Activated T-helper 1 cell treated with anti-CD3 and anti-CD28 coated beads, Interleukin-12 subunit alpha, Interleukin-12 subunit beta, Interleukin-2, Interleukin-4 antibody, amounts not matched to agents 30 ng/mL and 10 ng/mL and 1 ng/mL, durations not matched to agents 14 hours and 24 hours and 36 hours (primary cell): ENCODE data around the gene ALG1. TPM values are rescaled to one million over a fixed set of nuclear protein-coding genes. Genes with fewer than 3 reads are reported as not detected.
"Not testable (repeated sequence)": the region's sequence is repeated elsewhere in the genome, so short reads cannot be mapped to it uniquely, and the experiment has no call there.

Experiments used
- DNase-seq: peaks from one replicate; pipeline ENCODE4 v3.0.0; 2021; ENCODE audit warnings: low spot score
- H3K27ac Mint-ChIP-seq: one replicate; pipeline ENCODE4 v1.8.0; 2021; ENCODE audit warnings: mild to moderate bottlenecking, mixed read lengths
- H3K27me3 Mint-ChIP-seq: one replicate; pipeline ENCODE4 v1.8.0; 2022; ENCODE audit warnings: mild to moderate bottlenecking, moderate library complexity, mixed read lengths; ENCODE audit not compliant: insufficient read depth
- H3K36me3 Mint-ChIP-seq: one replicate; pipeline ENCODE4 v1.8.0; 2021; ENCODE audit warnings: low read depth, mixed read lengths
- H3K4me1 Mint-ChIP-seq: one replicate; pipeline ENCODE4 v1.8.0; 2021; ENCODE audit warnings: low read depth, mixed read lengths
- H3K4me3 Mint-ChIP-seq: one replicate; pipeline ENCODE4 v1.8.0; 2021; ENCODE audit warnings: mild to moderate bottlenecking, moderate library complexity, mixed read lengths
- H3K9me3 Mint-ChIP-seq: one replicate; pipeline ENCODE4 v1.8.0; 2021; ENCODE audit warnings: mixed read lengths
- intact Hi-C: fragments of 100-400 bp; cut with micrococcal nuclease; formaldehyde crosslinking; loops from one replicate; pipeline ENCODE4 v1.15.1; 2024
- total RNA-seq: library from RNA; stranded (reverse); gene quantifications from 2 replicates; pipeline ENCODE4 v1.2.3, GENCODE V29; 2022

ALG1 gene
- total RNA-seq, 1 donor from 2014 or later: 41.4 TPM

DNA sequence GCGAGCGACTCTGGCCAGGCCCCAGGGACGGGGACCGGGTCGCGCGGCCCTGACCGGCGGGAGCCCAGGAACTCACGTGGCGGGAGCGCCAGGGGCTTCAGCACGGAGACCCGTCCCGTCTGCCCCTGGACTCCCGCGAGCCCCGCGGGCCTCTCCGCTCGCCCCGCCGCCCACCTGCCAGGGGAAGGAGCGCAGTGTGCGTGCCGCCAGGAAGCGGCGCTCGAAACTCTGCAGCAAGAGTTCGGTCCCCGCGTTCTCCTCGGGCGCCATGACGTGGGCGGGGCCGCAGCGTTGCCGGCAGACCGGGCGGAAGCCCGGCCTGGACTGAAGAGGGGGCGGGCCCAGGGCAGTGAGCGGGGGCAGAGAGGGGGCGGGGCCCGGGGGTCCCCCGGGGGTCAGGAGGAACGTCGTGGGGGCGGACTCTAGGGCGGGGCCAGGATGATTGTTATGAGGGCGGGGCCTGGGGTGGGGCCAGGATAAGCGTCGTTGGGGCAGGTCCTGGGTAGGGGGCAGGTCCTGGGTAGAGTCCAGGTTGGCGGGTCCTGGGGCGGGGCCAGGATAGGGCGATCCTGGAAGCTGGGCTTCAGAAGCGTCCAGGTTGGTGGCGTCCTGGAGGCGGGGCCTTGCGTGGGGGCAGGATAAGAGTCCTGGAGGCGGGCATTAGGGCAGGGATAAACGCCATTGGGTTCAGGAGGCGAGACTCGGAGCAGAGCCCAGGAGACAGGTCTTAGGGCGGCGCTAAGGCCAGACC is 26.0 kb downstream of the ALG1 start, which contains the start of gene EEF2KMT:
TSS of gene EEF2KMT (minus strand) at position 326 of the 751 bp plus-strand sequence. CDS start at position 270, 56 bp downstream.
- H3K27ac Mint-ChIP-seq: peak within 1 kb of the TSS; percentile 89
- H3K4me1 Mint-ChIP-seq: peaks cover 17% of the 10 kb centered on the region
- H3K9me3 Mint-ChIP-seq, H3K36me3 Mint-ChIP-seq: not testable (repeated sequence)
- H3K4me3 Mint-ChIP-seq: peak within 1 kb of the TSS; percentile 92
- H3K27me3 Mint-ChIP-seq: peaks cover 13% of the 10 kb centered on the region
- DNase-seq: peak; percentile 94
- intact Hi-C loops: loop anchor here (1.0 to 5.0 kb wide), 6 partner anchors 26 to 405 kb away; partner anchors contain the start of genes ALG1, NUDT16L1, ROGDI and SEC14L5

DNA sequence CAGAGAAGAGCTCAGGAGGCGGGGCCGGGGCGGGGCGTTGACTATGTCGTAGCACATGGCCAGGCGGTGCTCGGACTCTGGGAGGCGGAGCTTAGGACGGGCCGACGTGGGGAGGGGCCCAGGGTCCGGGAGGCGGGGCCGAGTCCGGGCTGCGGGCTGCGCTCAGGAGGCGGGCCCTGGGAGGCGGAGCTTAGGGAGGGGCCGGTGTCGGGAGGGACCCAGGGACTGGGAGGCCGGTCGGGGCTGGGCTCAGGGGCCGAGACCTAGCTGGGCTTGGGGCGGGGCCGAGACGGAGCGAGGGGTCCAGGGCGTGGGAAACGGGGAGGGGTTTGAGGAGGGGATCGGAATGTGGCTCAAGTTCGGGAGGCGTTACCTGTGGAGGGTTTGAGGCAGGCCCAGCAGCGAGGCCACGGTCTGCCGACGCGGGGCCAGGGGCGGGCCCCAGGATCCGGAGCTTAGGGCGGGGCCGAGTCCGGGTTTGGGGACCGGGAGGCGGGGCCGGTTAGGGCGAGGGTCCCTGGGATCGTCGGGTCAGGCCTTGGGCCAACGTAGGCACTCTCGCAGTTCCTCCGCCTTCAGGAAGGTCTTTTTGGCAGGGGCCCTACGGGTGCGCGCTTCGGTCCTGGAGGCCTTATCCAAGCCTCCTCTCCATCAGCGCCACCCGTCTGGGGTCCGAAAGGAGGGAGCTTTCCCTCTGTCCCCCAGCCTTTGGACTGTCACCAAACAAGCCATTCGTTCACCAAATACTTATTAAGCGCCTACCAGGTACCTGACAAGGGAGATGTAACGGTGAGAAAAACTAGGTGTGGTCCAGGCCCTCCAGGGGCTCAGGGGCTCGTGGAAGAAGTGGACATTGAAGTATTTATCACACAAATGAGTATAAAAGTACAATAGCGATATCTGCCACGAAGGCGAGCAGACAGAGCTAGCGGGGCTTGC is 26.8 kb downstream of the ALG1 start:
- not testable (repeated sequence) for H3K9me3 Mint-ChIP-seq, H3K36me3 Mint-ChIP-seq
- peaks cover 18% of the 10 kb centered on the region for H3K27me3 Mint-ChIP-seq
- peak; percentile 72 for DNase-seq
- H3K4me3 Mint-ChIP-seq: peak overlapping the region; percentile 92
- H3K4me1 Mint-ChIP-seq: peaks cover 17% of the 10 kb centered on the region
- intact Hi-C loops: loop anchor here (1.0 to 5.0 kb wide), 4 partner anchors 140 to 406 kb away; partner anchors contain the start of genes NUDT16L1, ROGDI, SEC14L5 and ZNF500
- peak overlapping the region; percentile 89 for H3K27ac Mint-ChIP-seq

DNA sequence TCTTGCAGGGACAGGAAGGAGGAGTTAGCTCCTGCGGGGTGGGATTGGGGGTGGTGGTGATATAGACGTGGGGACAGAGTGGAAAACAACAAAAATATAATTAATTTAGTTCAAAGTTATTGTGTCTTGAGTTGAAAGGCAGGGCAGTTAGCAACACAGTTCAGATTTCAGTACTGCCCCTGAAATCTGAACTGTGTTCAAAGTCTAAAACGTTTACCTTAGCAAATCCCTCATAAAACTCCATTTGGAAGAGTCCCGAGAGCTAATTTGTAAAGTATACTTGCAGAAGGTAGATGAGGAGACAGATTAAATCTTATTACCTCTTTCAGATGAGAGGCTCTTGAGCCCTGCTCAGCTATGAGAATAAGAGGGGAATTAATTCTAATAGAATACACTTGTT is 27.5 kb downstream of the ALG1 start:
- not testable (repeated sequence) for DNase-seq, H3K36me3 Mint-ChIP-seq, H3K9me3 Mint-ChIP-seq, H3K27ac Mint-ChIP-seq
- Mint-ChIP-seq H3K4me1 (peaks cover 17% of the 10 kb centered on the region), H3K27me3 (peaks cover 18% of the 10 kb centered on the region), H3K4me3 (peak overlapping the region; percentile 92)
- intact Hi-C loops: loop anchor here (2.0 to 5.0 kb wide), 2 partner anchors 296 to 407 kb away; partner anchors contain the start of genes NUDT16L1 and ROGDI

DNA sequence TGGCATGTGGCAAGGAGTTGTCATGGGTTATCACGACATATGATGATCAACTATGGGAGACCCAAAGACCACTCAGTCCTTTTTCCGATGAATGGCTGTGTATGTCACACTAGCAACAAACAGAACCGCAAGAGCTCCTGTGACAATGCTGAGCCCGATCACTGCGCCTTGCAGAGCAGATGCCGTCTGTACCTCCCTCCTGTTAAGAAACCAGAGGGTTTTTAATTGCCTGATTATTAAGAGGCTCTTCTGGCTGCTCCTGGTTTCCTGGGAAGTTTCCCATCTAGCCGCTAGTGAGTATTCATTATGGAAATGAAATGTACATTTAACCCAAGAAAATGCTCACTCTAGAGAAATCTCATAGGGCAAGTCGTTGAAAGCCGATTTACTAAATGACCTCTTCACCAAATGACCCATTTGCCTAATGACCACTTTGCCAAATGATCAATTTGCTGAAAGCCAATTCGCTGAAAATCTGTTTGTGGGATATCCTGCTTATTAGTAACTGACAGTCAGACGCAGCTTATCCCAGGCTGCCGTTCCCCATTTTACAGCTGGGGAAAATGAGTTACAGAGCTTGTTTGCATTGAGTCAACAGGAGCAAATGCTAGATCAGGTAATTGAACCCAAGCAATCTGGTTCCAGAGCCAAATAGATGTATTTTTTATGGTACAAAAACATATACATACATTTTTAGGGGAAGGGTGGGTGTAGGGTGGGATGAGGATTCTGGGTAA is 31.8 kb downstream of the ALG1 start:
- H3K9me3 Mint-ChIP-seq, H3K4me1 Mint-ChIP-seq, DNase-seq, intact Hi-C loops, H3K27ac Mint-ChIP-seq, H3K36me3 Mint-ChIP-seq, H3K4me3 Mint-ChIP-seq: not testable (repeated sequence)
- H3K27me3 Mint-ChIP-seq: peaks cover 20% of the 10 kb centered on the region

DNA sequence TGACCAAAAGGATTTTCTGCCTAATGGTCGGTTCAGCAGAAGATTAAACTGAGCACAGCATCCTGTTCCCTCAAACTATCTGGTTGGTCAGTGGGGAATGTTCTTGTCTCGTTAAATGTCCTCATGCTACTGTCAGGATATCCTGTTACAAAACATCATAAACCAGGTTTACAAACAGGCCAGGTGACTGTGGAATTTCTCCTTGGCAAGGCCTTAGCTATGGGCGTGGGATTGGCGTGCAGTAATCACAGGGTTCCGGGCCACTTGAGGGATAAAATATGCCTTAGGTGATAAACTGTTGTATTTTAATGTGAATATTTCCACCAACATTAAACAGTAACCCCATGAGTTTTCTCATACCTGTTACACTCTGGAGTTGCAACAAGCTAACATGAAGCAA is 33.4 kb downstream of the ALG1 start:
- H3K4me3 Mint-ChIP-seq, H3K36me3 Mint-ChIP-seq, H3K4me1 Mint-ChIP-seq, H3K9me3 Mint-ChIP-seq, H3K27ac Mint-ChIP-seq, intact Hi-C loops, DNase-seq: not testable (repeated sequence)
- peaks cover 16% of the 10 kb centered on the region for H3K27me3 Mint-ChIP-seq

DNA sequence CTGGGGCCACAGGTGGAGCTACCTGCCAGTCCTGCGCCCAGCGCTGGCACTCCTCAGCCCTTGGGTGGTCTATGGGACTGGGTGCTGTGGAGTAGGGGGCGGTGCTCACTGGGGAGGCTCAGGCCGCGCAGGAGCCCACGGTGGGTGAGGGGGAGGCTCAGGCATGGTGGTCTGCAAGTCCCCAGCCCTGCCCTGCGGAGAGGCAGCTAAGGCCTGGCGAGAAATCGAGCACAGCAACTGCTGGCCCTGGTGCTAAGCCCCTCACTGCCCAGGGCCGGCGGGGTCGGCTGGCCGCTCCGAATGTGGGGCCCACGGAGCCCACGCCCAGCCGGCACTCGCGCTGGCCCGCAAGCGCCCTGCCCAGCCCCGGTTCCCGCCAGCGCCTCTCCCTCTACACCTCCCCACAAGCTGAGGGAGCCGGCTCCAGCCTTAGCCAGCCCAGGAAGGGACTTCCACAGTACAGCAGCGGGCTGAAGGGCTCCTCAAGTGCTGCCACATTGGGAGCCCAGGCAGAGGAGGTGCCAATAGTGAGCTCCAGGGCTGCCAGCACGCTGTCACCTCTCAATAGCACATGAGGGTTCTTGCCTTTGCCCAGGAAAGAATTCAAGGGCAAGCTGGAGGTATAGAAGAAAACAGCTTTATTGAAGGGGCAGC is 37.0 kb downstream of the ALG1 start:
- intact Hi-C loops: no loop called here
- no peaks in the 10 kb centered on the region for H3K4me1 Mint-ChIP-seq
- no peak for DNase-seq
- no peak overlapping the region for H3K4me3 Mint-ChIP-seq
- H3K9me3 Mint-ChIP-seq: no peaks in the 10 kb centered on the region
- no peak overlapping the region for H3K27ac Mint-ChIP-seq
- H3K36me3 Mint-ChIP-seq: no peaks in the 10 kb centered on the region
- peaks cover 4% of the 10 kb centered on the region for H3K27me3 Mint-ChIP-seq

DNA sequence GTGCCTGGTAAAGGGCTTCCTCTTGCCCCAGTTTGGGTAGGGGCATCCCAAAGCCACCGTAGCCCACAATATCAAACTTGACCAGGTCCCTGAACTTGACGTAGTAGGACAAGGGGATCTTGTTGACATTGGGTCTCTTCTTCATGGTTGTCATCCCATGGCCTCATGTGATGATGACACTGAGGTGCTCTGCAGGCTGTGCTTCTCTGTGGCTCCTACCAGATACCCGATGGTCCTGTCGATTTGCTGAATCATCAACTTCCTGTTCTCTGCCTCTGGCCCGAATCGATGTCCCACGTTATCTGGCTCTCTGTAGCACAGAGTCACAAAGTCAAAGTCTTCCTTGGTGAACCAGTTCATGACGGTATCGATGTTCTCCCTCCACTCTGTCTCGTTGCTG is 39.3 kb downstream of the ALG1 start:
- H3K4me1 Mint-ChIP-seq: not testable (repeated sequence)

DNA sequence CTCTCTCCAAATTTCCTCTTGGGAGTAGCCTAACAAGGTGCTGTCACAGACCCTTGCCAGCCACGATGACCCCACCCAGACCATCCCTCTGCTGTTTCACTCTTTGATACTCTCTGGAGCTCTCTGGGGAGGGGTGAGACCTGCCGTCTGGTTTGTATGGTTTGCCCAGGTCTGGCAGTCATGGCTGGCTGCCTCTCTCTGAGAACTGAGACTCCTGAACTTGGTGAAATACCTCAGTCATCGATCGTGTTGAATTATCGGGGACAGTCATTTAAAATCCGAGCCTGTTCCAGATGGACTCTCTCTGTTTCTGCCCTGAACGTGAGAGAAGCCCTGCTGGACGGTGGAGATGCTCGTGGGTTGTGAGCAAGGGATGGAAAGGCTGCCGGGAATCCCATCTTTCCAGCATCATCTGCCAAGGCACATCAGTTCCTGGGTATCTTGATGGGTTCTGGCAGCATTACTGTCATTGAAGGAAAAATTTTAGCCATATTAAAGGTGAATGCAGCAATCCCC is 45.2 kb downstream of the ALG1 start:
- H3K4me3 Mint-ChIP-seq, intact Hi-C loops, H3K36me3 Mint-ChIP-seq, H3K27ac Mint-ChIP-seq, DNase-seq, H3K4me1 Mint-ChIP-seq, H3K9me3 Mint-ChIP-seq: not testable (repeated sequence)
- H3K27me3 Mint-ChIP-seq: peaks cover 17% of the 10 kb centered on the region

More for the DNA sequence above, 39.3 kb downstream of the ALG1 start:
- H3K27me3 Mint-ChIP-seq, H3K27ac Mint-ChIP-seq, H3K4me3 Mint-ChIP-seq, DNase-seq, intact Hi-C loops, H3K9me3 Mint-ChIP-seq, H3K36me3 Mint-ChIP-seq: not testable (repeated sequence)

DNA sequence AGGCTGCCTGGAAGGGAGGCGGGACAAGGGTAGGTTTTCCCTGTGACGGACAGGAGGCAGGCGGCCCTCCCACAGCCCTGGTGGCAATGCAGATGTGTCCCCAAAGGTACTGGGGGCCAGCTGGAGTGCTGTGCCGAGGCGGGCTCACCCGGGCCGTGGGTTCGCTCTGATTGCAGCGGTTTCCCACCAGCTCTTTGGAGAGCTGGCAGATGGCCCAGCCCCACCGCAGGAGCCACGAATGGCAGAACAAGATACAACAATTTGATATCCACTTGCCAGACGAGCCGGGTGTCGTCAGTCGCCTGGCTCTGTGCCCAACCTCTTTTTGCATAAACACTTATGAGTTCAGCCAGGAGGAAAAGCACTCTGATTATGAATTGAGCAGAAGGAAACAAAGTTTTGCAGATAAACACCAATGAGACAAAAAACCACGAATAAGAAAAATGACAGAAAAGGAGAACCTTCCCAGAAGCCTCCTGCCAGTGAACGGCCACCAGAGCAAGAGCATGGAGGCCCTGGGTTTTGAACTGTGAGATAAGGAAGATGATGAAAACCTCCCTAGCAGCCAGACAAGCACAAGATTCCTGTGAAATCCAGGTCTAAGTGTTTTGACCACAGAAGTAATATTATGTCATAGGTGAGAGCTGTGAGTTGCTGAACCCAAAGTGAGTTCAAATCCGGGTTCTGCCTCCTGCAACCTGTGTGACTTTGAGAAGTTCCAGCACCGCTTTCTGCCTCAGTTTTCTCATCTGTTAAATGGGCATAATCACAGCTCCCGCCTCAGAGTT is 45.9 kb downstream of the ALG1 start:
- H3K9me3 Mint-ChIP-seq, H3K36me3 Mint-ChIP-seq, H3K4me1 Mint-ChIP-seq, DNase-seq, H3K4me3 Mint-ChIP-seq, intact Hi-C loops, H3K27ac Mint-ChIP-seq: not testable (repeated sequence)
- H3K27me3 Mint-ChIP-seq: peaks cover 17% of the 10 kb centered on the region

DNA sequence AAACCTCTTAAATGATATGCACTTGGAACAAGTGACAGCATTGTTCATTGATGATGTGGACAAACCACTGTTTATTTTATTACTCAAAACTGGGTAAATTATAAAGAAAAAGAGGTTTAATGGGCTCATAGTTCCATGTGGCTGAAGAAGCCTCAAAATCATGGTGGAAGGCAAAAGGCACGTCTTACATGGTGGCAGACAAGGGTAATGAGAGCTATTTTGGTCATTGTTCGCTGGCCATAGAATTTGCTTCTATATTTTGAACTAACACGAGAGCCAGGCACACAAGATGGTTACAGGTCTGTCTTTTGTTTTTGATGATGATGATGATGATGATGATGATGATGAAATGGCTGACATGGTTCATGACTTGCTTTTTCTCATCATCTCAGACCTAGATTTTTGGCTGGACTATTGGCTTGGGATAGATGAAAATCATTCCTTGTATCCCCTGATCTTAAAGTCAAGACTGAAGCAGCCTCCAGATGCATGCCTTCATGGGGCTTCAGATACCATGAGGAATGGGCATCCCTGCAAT is 59.9 kb downstream of the ALG1 start:
- H3K36me3 Mint-ChIP-seq, intact Hi-C loops, H3K4me1 Mint-ChIP-seq, H3K9me3 Mint-ChIP-seq, DNase-seq, H3K27ac Mint-ChIP-seq, H3K4me3 Mint-ChIP-seq: not testable (repeated sequence)
- H3K27me3 Mint-ChIP-seq: peaks cover 19% of the 10 kb centered on the region

DNA sequence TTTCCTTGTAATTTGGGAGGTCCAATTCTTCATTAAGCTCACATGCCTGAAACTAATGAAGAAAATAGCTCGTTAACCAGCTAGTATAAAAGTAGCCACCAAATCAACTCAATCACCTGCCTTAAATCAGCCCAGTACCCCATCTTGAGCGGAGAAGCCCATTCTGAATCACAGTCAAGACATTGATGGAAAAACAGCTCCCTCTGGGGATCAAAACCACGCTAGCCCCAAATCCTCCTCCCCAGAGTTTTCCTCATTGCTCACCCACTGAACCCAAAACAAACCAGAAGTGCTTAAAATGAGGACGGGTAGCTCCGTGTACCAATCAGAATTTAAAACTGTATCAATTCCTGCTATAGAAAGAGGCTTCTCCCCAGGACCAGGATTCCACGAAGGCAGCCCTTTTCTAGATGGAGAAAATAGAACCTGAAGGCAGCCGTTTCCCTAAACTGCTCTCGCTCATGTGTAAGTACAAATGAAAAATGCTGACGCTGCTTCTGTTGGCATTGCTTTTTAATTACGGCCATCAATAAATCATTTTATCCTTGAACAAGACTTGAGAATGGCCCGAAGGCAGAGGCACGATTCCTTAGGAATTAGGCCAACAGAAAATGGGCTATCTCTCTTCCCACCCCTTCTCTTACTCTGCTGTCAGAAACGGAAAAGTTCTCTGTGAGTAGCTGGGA is 61.4 kb downstream of the ALG1 start:
- H3K4me3 Mint-ChIP-seq, DNase-seq, H3K9me3 Mint-ChIP-seq, intact Hi-C loops, H3K36me3 Mint-ChIP-seq, H3K4me1 Mint-ChIP-seq, H3K27ac Mint-ChIP-seq: not testable (repeated sequence)
- peaks cover 25% of the 10 kb centered on the region for H3K27me3 Mint-ChIP-seq
